Activated CD4-positive, alpha-beta T cell treated with anti-CD3 and anti-CD28 coated beads, Interleukin-2, amount 10 ng/mL, durations not matched to agents 24 days and 14 days (primary cell): ENCODE results near the gene MTF2. TPM values are rescaled to one million over a fixed set of nuclear protein-coding genes. Genes with fewer than 3 reads are reported as not detected.

Experiments
- DNase-seq: peaks from one replicate; pipeline ENCODE4 v3.0.0; 2022
- H3K27ac Mint-ChIP-seq: one replicate; pipeline ENCODE4 v1.8.0; 2022; ENCODE audit warnings: mild to moderate bottlenecking, mixed read lengths
- H3K27me3 Mint-ChIP-seq: one replicate; pipeline ENCODE4 v1.8.0; 2022; ENCODE audit warnings: mixed read lengths
- H3K36me3 Mint-ChIP-seq: one replicate; pipeline ENCODE4 v1.8.0; 2022; ENCODE audit warnings: low read depth, mild to moderate bottlenecking, mixed read lengths
- H3K4me1 Mint-ChIP-seq: one replicate; pipeline ENCODE4 v1.8.0; 2021; ENCODE audit warnings: mixed read lengths
- H3K4me3 Mint-ChIP-seq: one replicate; pipeline ENCODE4 v1.8.0; 2022; ENCODE audit warnings: mild to moderate bottlenecking, moderate library complexity, mixed read lengths
- H3K9me3 Mint-ChIP-seq: one replicate; pipeline ENCODE4 v1.8.0; 2021; ENCODE audit warnings: mixed read lengths
- intact Hi-C: fragments of 100-400 bp; cut with micrococcal nuclease; formaldehyde crosslinking; loops from one replicate; pipeline ENCODE4 v1.15.1; 2023
- total RNA-seq: library from RNA; stranded (reverse); gene quantifications from 2 replicates; pipeline ENCODE4 v1.2.3, GENCODE V29; 2022

MTF2 gene
- total RNA-seq, 1 donor from 2014 or later, result 64.3 TPM

DNA sequence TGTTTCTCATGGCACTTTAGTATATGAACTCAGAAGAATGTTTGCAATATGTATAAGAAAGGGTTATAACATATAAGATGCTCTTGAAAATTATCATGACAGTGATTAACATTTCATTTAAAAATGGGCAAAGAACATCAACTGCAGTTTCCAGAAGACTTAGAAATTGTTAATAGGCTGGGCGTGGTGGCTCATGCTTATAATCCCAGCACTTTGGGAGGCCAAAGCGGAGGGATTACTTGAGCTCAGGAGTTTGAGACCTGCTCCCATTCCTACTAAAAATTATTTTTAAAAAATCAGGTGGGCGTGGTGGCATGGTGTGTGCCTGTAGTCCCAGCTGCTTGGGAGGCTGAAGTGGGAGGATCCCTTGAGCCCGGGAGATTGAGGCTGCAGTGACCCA lies 23.1 kb downstream of the MTF2 start:
- Mint-ChIP-seq H3K36me3 (peaks cover 41% of the 10 kb centered on the region), H3K27me3 (no peaks in the 10 kb centered on the region), H3K4me1 (peaks cover 13% of the 10 kb centered on the region), H3K9me3 (peaks cover 3% of the 10 kb centered on the region), H3K4me3 (no peak overlapping the region), H3K27ac (no peak overlapping the region)
- intact Hi-C loops, result no loop called here
- no peak for DNase-seq

DNA sequence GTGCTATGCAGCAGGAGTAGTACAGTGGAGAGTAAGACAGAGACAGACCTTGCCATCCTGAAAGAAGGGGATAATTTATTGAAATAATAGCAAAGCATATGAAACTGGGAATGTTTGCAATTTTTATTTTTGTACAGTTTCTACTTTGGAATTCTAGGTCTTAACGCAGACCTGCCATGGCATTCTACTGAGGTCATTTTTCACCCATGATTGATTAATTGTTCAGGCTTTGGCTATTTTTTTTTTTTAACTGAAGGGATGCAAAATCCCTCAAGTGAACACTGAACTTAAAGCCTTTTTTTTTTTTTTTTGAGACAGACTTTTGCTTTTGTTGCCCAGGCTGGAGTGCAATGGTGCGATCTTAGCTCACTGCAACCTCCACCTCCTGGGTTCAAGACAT lies 27.1 kb downstream of the MTF2 start:
- peaks cover 15% of the 10 kb centered on the region for H3K9me3 Mint-ChIP-seq
- peaks cover 19% of the 10 kb centered on the region for H3K4me1 Mint-ChIP-seq
- DNase-seq, result no peak
- H3K27me3 Mint-ChIP-seq, result no peaks in the 10 kb centered on the region
- no peak overlapping the region for H3K27ac Mint-ChIP-seq
- H3K4me3 Mint-ChIP-seq, result no peak overlapping the region
- intact Hi-C loops, result no loop called here
- H3K36me3 Mint-ChIP-seq, result peaks cover 64% of the 10 kb centered on the region

DNA sequence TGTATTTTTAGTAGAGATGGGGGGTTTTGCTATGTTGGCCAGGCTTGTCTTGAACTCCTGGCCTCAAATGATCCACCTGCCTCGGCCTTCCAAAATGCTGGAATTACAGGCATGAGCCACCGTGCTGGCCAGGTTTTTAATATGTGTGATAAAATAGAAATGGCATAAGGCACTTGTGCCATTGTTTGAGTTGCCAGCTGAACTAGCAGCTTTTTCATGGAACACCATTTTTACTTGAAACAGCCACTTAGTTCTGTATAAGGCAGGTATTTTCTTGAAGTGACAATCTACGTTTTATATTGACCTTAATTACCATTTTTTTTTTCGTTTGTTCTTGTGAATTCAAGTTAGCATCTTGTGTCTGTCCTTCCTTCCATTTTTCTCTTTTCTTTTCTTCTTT lies 28.3 kb downstream of the MTF2 start:
- Mint-ChIP-seq H3K4me1 (peaks cover 23% of the 10 kb centered on the region), H3K36me3 (peaks cover 61% of the 10 kb centered on the region), H3K27ac (no peak overlapping the region), H3K27me3 (no peaks in the 10 kb centered on the region), H3K9me3 (peaks cover 15% of the 10 kb centered on the region), H3K4me3 (no peak overlapping the region)
- DNase-seq, result no peak
- intact Hi-C loops, result no loop called here

DNA sequence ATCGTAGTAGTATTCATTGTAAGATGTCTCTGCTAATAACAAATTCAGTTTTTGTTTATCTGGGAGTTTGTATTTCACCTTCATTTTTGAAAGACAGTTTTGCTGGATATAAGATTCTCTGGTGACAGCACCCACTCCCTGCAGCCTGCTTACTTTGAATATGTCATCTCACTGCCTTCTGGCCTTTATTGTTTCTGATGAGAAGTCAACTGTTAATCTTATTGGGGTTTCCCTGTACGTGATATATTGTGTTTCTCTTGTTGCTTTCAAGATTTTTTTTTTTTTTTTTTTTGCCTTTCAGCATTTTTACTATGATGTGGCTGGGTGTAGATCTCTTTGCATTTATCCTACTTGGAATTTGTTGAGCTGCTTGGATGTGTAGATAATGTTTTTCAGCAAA lies 29.3 kb downstream of the MTF2 start:
- DNase-seq, result no peak
- H3K4me3 Mint-ChIP-seq, result no peak overlapping the region
- peaks cover 15% of the 10 kb centered on the region for H3K9me3 Mint-ChIP-seq
- H3K36me3 Mint-ChIP-seq, result peaks cover 64% of the 10 kb centered on the region
- intact Hi-C loops, result no loop called here
- H3K4me1 Mint-ChIP-seq, result peaks cover 25% of the 10 kb centered on the region
- H3K27me3 Mint-ChIP-seq, result no peaks in the 10 kb centered on the region
- no peak overlapping the region for H3K27ac Mint-ChIP-seq

DNA sequence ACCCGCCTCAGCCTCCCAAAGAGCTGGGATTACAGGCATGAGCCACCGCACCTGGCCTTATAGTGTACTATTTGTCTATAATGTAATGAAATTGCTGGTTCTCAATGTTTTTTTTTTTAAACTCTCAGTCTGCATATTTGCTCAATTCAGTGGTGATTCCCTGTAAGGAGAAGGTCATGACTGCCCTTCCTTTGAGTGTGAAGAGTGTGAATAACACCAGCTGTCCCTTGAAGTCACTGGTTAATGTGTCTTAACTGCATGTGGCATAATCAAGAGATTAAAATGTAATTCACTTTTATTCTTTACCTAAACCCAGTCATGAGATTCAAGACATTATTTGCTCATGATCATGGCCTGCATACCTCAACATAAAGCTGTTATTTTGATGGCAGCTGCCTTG lies 30.5 kb downstream of the MTF2 start:
- no peak overlapping the region for H3K4me3 Mint-ChIP-seq
- H3K4me1 Mint-ChIP-seq, result peaks cover 26% of the 10 kb centered on the region
- H3K27ac Mint-ChIP-seq, result no peak overlapping the region
- H3K36me3 Mint-ChIP-seq, result peaks cover 59% of the 10 kb centered on the region
- peaks cover 15% of the 10 kb centered on the region for H3K9me3 Mint-ChIP-seq
- H3K27me3 Mint-ChIP-seq, result no peaks in the 10 kb centered on the region
- DNase-seq, result no peak
- intact Hi-C loops, result no loop called here

DNA sequence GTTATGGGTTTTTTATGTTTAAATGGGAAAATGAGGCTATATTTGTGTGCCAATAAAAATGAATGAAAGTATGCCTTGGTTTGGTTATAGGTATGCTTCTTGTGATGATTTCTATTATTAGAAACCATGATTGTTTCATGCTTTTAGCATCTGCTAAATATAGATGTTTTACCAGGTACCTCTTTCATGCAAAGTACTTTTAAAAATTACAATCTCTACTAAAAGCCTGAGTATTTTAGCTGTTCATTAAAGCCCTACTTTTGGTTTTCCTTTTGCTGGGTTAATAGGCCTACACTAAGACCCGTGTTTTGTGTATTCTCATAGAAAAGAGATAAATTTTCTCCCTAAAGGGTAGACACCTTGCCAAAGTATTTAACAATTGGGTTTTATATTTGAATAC lies 32.0 kb downstream of the MTF2 start:
- Mint-ChIP-seq H3K36me3 (peaks cover 50% of the 10 kb centered on the region), H3K4me1 (peaks cover 22% of the 10 kb centered on the region), H3K27me3 (no peaks in the 10 kb centered on the region), H3K4me3 (no peak overlapping the region), H3K9me3 (peaks cover 15% of the 10 kb centered on the region), H3K27ac (no peak overlapping the region)
- intact Hi-C loops, result no loop called here
- no peak for DNase-seq

DNA sequence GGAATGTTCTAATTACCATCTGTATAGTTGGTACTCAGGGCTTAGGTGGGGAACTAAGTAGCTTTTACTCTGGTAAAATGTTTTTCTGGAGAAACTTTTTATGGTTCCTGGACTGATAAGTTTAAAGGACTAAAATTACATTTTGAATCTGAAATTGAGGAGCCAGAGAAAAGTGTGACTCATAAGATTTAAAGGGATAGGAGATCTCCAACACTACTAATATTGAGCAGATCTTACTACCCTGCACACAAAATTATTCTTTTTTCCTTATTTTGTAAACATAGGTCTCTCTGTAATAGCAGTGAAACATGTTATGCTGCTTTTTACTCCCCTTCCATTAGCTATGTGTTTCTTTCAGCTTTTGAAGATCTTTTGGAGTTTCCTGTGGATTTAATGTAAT lies 32.5 kb downstream of the MTF2 start:
- no peak for DNase-seq
- Mint-ChIP-seq H3K36me3 (peaks cover 51% of the 10 kb centered on the region), H3K9me3 (peaks cover 15% of the 10 kb centered on the region), H3K4me3 (no peak overlapping the region), H3K27me3 (no peaks in the 10 kb centered on the region), H3K27ac (peak overlapping the region; percentile 74), H3K4me1 (peaks cover 22% of the 10 kb centered on the region)
- intact Hi-C loops, result no loop called here

DNA sequence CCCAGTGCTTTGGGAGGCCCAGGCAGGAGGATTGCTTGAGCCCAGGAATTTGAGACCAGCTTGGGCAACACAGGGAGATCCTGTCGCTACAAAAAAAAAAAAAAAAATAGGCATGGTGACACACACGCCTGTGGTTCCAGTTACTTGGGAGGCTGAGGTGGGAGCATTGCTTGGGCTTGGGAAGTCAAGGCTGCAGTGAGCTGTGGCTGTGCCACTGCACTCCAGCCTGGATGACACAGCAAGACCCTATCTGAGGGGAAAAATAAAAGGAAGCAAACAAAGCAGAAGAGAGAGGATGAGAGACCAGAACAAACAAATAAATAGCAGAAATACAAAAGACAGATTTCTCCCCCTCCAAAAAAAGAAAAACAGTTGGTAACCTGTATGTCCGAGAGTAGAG lies 34.0 kb downstream of the MTF2 start:
- Mint-ChIP-seq H3K36me3 (peaks cover 46% of the 10 kb centered on the region), H3K4me1 (peaks cover 22% of the 10 kb centered on the region), H3K9me3 (peaks cover 6% of the 10 kb centered on the region), H3K27me3 (no peaks in the 10 kb centered on the region), H3K4me3 (no peak overlapping the region), H3K27ac (no peak overlapping the region)
- no peak for DNase-seq
- intact Hi-C loops, result no loop called here

DNA sequence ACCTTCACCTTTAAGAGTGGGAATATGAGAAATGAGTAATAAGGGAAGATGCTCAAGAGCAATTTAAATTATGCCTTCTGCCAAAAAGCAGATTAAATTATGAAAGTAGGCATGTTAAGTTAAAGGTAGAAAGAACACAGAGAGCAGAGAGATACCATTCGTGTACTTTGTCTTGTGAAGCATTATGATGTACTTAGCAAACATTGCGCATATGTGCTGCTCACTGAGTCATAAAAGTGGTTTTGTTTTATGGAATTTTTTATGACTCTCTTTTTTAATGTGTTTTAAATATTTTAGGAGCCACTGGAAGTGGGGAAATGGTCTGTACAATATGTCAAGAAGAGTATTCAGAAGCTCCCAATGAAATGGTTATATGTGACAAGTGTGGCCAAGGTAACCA lies 35.3 kb downstream of the MTF2 start:
- peaks cover 46% of the 10 kb centered on the region for H3K36me3 Mint-ChIP-seq
- intact Hi-C loops, result no loop called here

DNA sequence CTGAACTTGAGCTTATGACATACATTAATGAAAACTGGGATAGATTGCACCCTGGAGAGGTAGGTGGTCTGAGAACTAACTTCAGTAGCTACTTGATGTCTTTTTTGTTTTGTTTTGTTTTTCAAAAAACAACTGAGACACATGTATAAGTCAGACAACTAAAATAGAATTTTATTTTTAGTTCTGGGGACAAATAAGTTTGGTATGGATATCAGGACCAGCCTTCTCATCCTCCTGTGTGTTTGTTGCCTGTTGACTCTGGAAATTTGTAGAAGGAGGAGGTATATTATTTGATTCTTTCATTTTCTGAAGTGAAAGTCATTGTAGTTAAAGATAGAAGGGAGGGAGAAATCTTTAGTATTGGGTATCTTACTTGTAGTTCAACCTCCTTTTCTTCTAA lies 41.5 kb downstream of the MTF2 start:
- no peaks in the 10 kb centered on the region for H3K27me3 Mint-ChIP-seq
- DNase-seq, result no peak
- H3K4me1 Mint-ChIP-seq, result peaks cover 7% of the 10 kb centered on the region
- H3K36me3 Mint-ChIP-seq, result peaks cover 47% of the 10 kb centered on the region
- H3K4me3 Mint-ChIP-seq, result no peak overlapping the region
- intact Hi-C loops, result no loop called here
- no peaks in the 10 kb centered on the region for H3K9me3 Mint-ChIP-seq
- H3K27ac Mint-ChIP-seq, result no peak overlapping the region

More for the DNA sequence above, 35.3 kb downstream of the MTF2 start:
- Mint-ChIP-seq H3K4me3 (no peak overlapping the region), H3K27ac (no peak overlapping the region), H3K27me3 (no peaks in the 10 kb centered on the region), H3K9me3 (no peaks in the 10 kb centered on the region), H3K4me1 (peaks cover 16% of the 10 kb centered on the region)
- DNase-seq, result no peak

DNA sequence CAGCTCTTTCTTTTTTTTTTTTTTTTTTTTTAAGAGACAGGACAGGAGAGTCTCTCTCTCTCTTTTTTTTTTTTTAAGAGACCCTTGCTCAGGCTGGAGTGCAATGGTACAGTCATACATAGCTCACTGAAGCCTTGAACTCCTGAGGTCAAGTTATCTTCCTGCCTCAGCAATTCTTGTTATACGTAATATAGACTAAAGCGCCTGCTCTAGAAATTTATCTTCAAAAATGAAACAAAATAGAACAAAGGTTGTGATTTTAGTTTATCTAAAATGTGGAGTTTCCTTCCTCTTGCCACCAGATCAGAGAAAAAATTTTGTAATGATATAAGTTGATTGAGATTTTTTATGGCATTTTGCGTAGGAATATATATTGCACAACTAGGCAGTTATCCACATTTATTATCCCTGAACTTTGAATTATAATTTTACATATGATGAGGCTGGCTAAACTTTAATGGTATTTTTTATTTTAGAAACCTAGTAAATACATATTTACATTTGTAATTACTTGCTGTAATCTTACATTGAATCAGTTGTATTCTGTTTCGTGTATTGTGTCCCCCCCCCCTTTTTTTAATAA lies 44.2 kb downstream of the MTF2 start:
- Mint-ChIP-seq H3K9me3 (no peaks in the 10 kb centered on the region), H3K27me3 (no peaks in the 10 kb centered on the region), H3K36me3 (peaks cover 34% of the 10 kb centered on the region), H3K4me1 (peaks cover 7% of the 10 kb centered on the region), H3K27ac (no peak overlapping the region), H3K4me3 (no peak overlapping the region)
- intact Hi-C loops, result no loop called here
- no peak for DNase-seq

DNA sequence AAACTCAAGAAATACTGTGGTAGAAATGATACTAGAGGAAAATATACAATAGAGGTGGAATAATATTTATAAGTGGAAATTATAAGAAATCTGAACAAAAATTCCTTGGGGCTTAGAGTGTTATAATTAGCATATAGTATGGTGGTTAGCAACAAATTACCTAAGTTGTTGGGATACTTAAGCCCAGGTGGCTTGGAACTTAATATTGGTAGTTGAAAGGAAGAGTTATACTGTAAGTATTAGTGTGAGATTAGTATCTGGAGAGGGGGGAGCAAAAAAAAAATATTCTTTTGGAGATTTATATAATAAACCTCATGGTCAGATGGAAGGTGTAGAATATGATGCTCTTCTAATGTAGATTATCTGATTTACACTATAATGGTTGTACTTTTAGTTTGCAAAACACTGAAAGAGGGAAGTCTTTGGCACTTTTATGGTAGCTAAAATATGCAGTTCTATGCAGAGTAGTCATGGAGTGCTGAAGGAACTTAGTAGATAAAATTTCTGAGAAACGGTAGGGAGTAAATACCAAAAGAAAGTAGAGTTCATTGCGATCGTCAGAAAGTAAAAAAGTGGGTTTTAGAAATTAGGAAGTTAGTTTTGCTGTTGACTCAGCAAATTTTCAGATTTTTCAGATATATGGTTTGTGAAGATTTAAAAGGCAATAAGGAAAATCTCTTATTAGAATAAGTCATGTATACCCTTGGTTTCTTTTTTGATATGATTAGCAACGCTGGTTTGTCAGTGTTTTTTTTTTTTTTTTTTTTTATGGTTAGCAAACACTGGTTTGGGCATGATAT lies 45.7 kb downstream of the MTF2 start:
- Mint-ChIP-seq H3K4me3 (no peak overlapping the region), H3K4me1 (peaks cover 7% of the 10 kb centered on the region), H3K27me3 (no peaks in the 10 kb centered on the region), H3K9me3 (no peaks in the 10 kb centered on the region), H3K27ac (no peak overlapping the region), H3K36me3 (peaks cover 31% of the 10 kb centered on the region)
- DNase-seq, result no peak
- intact Hi-C loops, result no loop called here

DNA sequence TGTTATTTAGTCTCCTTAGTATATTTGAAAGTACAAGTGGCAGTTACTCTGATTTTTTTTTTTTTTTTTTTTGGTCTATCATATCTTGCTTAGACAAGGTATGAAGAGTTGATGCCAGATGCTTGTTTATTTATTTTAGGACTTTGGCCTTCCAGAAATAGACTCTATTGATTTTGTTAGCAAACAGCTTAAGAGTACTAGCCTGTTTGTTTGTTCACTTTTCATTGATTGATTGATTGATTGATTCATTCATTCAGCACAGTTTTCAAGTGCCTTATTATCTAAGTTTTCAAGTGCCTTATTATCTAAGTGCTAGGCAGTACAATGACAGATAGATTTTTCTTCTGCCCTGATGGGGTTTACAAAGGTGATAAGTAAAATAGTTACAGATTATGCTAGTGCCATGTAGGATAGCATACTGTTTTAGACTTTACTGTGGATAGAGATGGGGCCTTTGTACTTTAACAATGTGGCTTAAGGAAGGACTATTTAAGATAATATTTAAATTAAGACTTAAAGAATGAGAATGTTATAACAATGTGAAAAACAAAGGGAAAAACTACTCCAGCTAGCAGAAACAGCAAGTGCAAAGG lies 50.5 kb downstream of the MTF2 start:
- Mint-ChIP-seq H3K4me1 (no peaks in the 10 kb centered on the region), H3K9me3 (no peaks in the 10 kb centered on the region), H3K27ac (no peak overlapping the region), H3K4me3 (no peak overlapping the region), H3K27me3 (no peaks in the 10 kb centered on the region), H3K36me3 (peaks cover 16% of the 10 kb centered on the region)
- DNase-seq, result no peak
- intact Hi-C loops, result no loop called here

DNA sequence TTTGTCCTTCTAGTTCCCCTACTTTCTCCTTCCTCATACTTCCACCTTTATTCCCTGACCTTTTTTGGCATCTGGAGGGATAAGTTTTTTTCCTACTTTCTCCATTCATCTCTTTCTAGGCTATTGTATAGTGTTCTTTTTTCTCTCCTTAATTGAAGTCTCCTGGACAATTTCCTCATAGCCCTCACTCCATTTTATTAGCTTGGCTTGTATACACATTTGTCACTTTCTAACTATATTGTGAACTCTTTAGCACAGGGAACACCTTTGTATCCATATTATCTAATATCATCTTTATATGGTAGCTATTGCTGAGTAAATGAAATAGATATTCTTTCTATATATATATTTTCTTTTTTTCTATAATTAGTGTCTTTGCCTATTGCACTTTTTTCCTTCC lies 53.6 kb downstream of the MTF2 start:
- no peak overlapping the region for H3K4me3 Mint-ChIP-seq
- no peak for DNase-seq
- H3K36me3 Mint-ChIP-seq, result peaks cover 25% of the 10 kb centered on the region
- no peaks in the 10 kb centered on the region for H3K4me1 Mint-ChIP-seq
- intact Hi-C loops, result no loop called here
- no peaks in the 10 kb centered on the region for H3K9me3 Mint-ChIP-seq
- H3K27ac Mint-ChIP-seq, result no peak overlapping the region
- no peaks in the 10 kb centered on the region for H3K27me3 Mint-ChIP-seq
